KBM-7 (cell line): ENCODE results near the gene GJB5.

ENCODE experiments used
- DNase-seq: peaks from one replicate; pipeline ENCODE4 v3.0.0-alpha.2; 2015
- in situ Hi-C: fragments of 300-500 bp; cut with MboI; formaldehyde crosslinking; loops from 2 replicates; pipeline ENCODE4 v1.14.3; 2020; ENCODE audit warnings: low sequenced_read_pairs, low pct_unique_long_range_greater_than_20kb, mixed read lengths

GJB5 gene

DNA sequence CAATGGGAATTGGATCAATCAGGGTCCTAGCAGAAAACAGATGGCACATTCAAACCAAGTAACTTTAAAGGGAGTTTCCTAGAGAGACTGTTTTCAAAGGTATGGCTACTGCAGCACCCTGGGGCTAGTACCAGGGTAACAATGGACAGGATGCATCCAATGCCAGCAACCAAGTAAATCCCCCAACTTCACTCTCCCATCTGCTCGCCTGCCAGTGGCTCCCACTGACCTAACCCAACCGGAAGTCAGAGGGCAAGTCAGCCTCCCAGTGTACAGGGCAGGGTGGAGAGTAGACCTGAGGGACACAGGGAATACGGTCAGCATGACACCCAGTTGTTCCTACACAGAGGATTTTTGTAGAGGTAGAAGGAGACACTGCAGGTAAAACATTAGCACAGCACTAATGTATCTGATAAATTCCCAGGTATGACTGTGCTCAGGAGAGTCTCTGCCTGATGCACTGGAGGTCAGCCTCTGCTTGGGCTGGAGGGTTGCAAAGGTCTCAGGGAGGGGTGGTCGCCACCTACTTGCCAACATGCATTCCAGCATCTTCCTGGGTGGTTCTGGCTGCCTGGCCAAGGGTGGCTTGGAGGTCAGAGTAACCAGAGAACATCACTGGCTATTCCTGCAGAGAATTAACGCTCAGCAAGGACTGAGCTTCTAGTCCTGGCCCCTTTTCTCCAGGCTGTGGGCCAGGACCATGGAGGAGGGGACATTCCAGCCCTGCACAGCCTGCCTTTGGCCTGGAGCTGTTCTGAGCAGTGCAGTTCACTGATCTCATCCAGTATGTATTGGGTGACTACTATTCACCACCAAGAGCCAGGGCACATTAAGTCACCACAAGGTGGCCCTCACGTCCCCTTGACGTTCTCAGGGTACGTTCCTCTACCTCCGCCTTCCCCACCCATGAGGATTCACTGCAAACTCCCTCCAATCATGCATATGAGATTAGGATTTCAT, 32.9 kb downstream of the GJB5 start:
- DNase-seq: peak; percentile 39
- in situ Hi-C loops: no loop called here

DNA sequence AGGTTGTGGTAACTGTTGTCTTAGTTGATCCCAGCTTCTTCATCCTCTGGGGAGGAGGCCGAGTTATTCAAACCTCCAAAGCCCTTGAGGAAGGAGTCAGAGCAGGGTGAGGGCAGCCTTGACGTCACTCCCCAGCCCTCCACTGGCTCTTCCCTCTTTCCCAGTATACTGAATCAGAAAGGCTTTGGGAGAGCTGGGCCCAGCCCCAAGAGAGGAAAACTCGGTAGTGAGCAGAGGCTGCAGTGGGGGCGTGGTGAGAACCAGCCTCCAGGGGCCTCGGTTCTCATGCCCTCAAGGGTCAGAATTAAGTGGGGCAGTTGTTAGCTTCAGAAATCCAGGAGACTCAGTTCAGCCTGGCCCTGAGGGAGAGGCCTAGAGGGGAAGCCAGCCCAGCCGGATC, 36.1 kb downstream of the GJB5 start:
- in situ Hi-C loops: no loop called here
- DNase-seq: no peak

DNA sequence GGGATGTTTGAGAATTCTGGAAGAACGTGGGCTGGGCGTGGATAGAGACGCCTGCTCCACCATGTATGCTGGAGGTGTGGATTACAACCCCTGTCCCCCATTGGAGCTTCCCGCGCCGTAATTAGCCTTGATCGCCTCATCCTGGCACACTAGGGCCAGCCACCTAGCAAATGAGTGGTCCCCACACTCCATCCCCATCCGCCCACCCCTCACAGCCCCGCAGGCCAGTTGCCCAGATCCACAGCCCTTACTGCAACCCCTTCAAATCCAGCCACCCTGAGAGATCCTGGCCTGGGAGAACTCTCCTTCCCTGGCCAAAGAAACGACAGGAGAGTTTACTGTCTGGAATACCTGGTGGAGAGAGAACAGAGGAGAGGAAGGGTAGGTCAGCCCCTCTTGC, 37.6 kb downstream of the GJB5 start:
- in situ Hi-C loops: no loop called here
- DNase-seq: no peak

DNA sequence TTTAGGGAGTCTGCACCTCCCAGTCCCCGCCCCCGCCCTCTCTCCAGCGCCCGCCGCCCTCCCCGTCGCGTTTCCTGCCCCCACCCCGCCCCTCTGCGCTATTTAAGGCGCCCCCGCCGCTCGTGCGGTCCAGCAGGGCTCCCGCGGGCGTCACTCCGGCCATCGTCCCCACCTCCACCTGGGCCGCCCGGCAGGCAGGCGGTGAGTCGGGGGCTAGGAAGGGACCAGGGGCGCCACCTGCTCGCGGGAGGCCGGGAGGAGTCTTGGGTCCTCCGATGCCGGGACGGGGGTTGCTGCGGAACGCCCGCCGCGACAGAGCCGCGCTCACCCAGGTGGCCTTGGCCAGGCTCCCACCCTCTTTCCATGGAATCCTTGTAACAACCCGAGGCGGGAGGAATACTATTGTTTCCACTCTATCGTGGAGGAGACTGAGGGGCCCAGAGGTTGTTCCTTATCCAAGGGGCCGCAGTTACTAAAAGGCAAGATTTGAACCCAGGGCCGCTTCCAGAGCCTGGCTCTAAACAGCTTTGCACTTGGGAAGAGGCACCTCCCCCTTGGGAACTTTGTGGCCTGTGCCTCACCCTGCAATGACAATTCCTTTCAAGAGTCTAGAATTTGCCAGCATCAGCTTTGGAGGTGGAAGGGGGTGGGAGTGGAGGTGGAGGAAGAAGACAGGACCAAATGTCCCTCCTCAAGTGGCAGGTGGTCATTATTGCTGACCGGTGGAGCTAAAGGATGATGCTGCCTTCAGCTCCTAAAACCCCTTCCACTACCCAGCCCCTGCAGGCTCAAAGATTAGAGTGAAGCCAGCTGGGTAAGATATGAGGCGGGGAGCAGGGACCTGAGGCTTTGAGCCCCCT, 38.3 kb downstream of the GJB5 start, which contains the start of gene GJA4:
Gene GJA4 (plus strand): TSS at position 132 of the 860 bp plus-strand sequence. CDS start 1,215 bp downstream, outside the sequence.
- in situ Hi-C loops: no loop called here
- no peak for DNase-seq

DNA sequence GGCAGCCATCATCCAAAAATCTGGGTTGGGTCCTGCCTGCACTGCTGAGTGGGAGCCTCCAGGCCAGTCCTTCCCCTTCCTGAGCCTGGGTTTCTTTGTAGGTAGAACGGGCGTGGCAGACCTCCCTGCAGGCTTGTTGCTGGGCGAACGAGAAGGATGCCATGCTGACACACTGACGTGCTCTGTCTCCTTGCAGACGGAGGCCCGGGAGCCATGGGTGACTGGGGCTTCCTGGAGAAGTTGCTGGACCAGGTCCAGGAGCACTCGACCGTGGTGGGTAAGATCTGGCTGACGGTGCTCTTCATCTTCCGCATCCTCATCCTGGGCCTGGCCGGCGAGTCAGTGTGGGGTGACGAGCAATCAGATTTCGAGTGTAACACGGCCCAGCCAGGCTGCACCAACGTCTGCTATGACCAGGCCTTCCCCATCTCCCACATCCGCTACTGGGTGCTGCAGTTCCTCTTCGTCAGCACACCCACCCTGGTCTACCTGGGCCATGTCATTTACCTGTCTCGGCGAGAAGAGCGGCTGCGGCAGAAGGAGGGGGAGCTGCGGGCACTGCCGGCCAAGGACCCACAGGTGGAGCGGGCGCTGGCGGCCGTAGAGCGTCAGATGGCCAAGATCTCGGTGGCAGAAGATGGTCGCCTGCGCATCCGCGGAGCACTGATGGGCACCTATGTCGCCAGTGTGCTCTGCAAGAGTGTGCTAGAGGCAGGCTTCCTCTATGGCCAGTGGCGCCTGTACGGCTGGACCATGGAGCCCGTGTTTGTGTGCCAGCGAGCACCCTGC, 39.3 kb downstream of the GJB5 start:
- no peak for DNase-seq
- in situ Hi-C loops: no loop called here

DNA sequence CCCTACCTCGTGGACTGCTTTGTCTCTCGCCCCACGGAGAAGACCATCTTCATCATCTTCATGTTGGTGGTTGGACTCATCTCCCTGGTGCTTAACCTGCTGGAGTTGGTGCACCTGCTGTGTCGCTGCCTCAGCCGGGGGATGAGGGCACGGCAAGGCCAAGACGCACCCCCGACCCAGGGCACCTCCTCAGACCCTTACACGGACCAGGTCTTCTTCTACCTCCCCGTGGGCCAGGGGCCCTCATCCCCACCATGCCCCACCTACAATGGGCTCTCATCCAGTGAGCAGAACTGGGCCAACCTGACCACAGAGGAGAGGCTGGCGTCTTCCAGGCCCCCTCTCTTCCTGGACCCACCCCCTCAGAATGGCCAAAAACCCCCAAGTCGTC, 39.9 kb downstream of the GJB5 start:
- in situ Hi-C loops: no loop called here
- DNase-seq: no peak

DNA sequence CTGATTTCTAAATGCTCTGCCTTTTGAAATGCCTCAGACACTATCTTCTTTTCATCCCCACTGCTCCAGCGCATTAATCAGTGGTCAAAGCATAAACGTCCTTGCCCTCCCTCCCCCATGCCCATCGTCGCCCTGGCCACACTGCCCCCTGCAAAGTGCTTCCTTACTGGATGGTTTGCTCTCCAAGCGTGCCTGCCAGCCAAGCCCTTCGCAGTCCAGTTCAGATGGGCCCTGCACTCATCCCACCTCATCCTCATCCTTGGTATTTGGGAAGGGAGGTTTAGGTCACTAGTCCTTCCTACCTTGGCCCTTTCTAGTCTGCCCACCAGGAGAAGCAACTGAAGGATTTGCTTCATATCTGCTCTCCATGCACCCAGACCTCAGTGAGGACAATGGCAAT, 41.1 kb downstream of the GJB5 start:
- no peak for DNase-seq
- in situ Hi-C loops: no loop called here

DNA sequence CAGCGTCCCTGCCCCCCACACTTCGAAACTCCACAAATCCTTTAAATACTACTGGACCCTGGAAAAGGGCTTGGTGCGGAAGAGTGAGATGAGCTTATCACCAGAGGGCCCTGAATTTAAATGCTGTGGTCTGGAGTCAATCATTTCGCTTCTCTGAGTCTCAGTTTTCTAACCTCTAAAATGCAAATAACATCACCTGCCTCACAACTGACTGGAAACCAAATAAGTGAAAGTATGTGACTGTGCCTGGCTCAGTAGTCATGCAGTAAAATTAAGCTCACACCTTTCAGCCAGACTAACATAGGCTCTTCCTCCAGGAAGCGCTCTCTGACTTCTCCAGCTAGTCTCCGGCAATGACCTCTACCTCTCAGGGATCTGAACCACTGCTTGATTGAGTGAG, 42.1 kb downstream of the GJB5 start:
- DNase-seq: no peak
- in situ Hi-C loops: no loop called here

DNA sequence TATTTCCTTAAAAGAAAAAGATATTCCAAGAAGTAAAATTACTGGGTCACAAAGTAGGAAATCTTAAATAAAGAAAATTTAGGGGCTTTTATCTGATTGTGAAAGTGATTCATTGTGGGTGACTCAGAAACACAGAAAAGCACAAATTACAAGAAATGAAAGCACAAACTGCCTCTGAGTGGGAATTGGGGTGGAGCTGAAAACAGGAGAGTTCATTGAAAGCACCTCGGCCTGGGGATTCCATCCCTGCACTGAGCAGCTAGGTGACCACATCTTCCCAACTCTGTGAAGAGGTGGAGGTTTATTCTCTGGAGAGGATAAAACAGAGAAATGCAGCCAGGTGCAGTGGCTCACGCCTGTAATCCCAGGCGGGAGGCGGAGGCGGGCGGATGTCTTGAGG, 45.4 kb downstream of the GJB5 start:
- in situ Hi-C loops: no loop called here
- DNase-seq: no peak

DNA sequence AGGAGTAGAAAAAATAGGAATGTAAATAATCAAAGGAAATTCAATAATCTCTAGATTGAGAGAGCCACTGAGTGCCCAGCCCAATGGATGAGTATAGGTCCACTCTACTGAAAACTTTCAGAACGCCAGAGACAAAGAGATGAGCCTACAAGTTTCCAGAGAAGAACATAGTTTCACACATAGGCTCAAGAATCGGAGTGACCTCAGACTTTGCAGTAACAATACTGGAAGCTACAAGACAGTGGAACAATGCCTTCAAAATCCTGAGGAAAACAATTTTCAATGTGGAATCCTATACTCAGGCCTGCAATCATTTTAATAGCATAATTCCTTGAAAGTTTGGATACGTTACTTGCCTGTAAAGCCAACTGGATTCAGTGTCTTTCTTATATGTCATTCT, 48.9 kb downstream of the GJB5 start:
- DNase-seq: no peak
- in situ Hi-C loops: no loop called here

DNA sequence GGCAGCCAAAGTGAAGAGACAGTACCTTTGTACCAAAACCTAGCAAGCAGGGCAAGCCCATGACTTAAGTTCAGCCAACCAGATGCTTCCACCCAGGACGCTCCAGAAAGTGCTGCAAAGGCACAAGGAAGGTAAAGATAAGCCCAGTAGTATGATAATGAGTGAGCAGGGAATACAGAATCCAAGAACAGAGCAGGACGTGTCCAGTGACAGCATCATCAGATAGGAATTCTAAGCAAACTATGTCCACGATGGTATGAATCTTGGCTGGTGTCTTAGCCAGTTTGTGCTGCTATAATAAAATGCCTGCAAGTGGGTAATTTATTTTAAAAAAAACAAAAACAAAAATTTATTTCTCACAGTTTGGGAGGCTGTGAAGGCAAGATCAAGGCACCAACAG, 51.5 kb downstream of the GJB5 start:
- in situ Hi-C loops: no loop called here
- DNase-seq: no peak
